ENCODE data around the gene NPAS2.

GRCh38 chr2:101022221-101022620 lies 202.3 kb downstream of the NPAS2 start:
- TF ChIP-seq CTCF (conservative IDR thresholded peaks at IDR 0.05 in 1 of 2, IDR thresholded peaks at IDR 0.05 in 1 of 2; ENCODE audit: low read depth in 1 of 2, low read length in 2 of 2), result no peak
- TF ChIP-seq EZH2 (IDR thresholded peaks at IDR 0.05; ENCODE audit: low read length, missing control alignments), result no peak
